Measurements from ENCODE around the gene RAPGEF2. TPM values are rescaled to one million over a fixed set of nuclear protein-coding genes. Genes with fewer than 3 reads are reported as not detected.

Gene RAPGEF2
- total and polyA plus RNA-seq, 7 donors = 4.6 to 35.2 (median 20.4) TPM

DNA sequence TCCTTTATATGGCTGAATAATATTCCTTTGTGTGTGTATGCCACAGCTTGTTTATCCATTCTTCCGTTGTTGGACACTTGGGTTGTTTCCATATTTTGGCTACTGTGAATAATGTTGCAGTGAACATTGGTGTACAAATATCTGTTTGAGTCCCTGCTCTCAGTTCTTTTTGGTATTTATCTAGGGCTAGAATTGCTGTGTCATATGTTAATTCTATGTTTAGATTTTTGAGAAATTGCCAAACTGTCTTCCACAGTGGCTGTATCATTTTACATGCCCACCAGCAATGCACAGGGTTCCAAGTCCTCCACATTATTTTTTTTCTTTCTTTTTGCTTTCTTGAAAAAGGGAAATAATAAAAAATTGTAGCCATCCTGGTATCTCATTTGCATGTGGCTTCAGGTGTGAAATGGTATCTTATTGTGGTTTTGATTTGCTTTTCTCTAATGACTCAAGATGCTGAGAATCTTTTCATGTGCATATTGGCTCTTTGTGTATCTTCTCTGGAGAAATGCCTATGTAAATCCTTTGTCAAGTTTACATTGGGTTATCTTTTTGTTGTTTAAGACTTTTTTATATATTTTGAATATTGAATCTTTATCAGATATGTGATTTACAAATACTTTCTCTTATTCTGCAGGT lies 129.7 kb downstream of the RAPGEF2 start:
- H3K4me1 ChIP-seq = peaks cover 33% of the 10 kb centered on the region
- intact Hi-C loops (cut with DNase I) = no loop called here
- H3K36me3 ChIP-seq (ENCODE audit: insufficient read depth in 1 of 2, low read depth in 1 of 2) = no peaks in the 10 kb centered on the region
- TF ChIP-seq, protein P1, sequence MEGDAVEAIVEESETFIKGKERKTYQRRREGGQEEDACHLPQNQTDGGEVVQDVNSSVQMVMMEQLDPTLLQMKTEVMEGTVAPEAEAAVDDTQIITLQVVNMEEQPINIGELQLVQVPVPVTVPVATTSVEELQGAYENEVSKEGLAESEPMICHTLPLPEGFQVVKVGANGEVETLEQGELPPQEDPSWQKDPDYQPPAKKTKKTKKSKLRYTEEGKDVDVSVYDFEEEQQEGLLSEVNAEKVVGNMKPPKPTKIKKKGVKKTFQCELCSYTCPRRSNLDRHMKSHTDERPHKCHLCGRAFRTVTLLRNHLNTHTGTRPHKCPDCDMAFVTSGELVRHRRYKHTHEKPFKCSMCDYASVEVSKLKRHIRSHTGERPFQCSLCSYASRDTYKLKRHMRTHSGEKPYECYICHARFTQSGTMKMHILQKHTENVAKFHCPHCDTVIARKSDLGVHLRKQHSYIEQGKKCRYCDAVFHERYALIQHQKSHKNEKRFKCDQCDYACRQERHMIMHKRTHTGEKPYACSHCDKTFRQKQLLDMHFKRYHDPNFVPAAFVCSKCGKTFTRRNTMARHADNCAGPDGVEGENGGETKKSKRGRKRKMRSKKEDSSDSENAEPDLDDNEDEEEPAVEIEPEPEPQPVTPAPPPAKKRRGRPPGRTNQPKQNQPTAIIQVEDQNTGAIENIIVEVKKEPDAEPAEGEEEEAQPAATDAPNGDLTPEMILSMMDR (IDR thresholded peaks at IDR 0.05) = no peak
- 37 to 47% (median 42%) methylated on average over 1 of the region's 1 CpG for WGBS, 3 donors
- no peaks in the 10 kb centered on the region for H3K27me3 ChIP-seq (ENCODE audit: insufficient read depth in 3 of 3, low read length in 2 of 3)
- DNase-seq (no peak), ATAC-seq (no peak)
- peaks cover 11% of the 10 kb centered on the region for H3K9me3 ChIP-seq
- peak overlapping the region; percentile 40 for H3K27ac ChIP-seq
- no peak overlapping the region for H3K4me3 ChIP-seq

DNA sequence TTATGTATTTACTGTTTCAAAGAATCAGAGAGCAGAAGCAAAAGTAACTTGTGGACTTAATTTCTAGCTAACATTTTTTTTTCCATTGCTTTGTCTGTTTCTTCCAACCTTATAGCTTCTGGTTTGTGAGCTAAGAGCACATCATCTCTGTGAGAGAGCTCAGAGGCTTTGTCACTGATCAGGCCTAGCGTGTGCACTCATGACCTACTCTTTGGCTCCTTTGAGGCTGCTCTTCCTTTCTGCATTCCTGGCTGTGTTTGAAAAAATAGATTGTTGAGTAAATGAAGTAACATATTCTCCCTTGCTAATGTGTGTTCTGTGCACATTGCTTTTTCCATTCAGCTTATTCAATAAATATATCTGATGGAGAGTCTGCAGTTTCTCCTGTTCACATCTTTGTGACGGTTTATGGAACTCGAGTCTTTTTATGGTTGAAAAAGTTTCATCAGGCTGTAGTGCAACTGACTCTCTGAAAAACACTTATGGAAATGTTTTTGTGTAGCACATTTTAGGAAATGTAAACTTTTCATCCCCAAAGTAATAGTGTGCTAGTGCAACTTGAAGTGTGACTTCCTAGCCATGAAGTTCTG lies 133.0 kb downstream of the RAPGEF2 start:
- ATAC-seq = peak; percentile 53 to 77 (median 67)
- TF ChIP-seq, protein P1 (IDR thresholded peaks at IDR 0.05) = no peak
- Histone ChIP-seq H3K27ac (peak overlapping the region; percentile 68), H3K27me3 (ENCODE audit: insufficient read depth in 3 of 3, low read length in 2 of 3) (no peaks in the 10 kb centered on the region), H3K4me3 (peak overlapping the region; percentile 8), H3K9me3 (peaks cover 11% of the 10 kb centered on the region), H3K4me1 (peaks cover 50% of the 10 kb centered on the region), H3K36me3 (ENCODE audit: insufficient read depth in 1 of 2, low read depth in 1 of 2) (no peaks in the 10 kb centered on the region)
- intact Hi-C loops (cut with DNase I) = no loop called here
- WGBS, 3 donors = 63 to 71% (median 63%) methylated on average over 3 of the region's 3 CpGs
- no peak for DNase-seq

DNA sequence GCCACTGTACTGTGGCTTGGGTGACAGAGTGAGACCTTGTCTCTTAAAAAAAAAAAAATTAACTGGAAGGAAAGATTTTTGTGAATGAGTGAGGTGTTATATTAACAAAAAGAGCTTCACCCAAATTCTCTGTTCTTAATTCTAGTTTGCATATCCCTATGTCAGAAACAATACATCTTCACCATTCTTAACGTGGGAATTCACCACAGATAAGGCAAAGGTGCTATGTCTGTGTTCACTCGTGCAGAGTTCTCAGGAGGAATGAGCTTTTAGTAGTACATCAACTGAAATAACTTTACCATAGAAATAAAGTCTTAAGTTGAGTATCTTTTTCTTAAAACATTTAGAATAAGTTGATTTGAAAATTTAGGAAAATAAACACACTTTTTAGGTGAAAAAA lies 135.1 kb downstream of the RAPGEF2 start:
- no peak for DNase-seq
- no peak overlapping the region for H3K27ac ChIP-seq

DNA sequence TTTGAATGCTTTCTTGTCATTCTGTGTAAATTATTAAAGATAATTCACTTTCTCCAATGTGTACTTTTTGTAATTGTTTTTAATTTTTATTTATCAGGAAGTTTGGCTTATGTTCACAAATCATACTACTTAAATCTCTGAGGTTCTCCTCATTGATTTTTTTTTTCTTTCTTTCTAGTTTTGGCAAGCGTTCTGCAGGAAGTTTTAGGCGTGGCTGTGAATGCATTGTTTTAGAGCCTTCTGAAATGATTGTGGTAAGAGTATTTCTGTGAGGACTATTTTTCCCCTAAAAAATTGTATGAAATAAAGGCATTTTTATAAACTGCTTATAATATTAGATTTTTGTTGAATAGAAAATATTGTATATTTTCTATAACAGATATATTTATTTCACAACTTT lies 135.8 kb downstream of the RAPGEF2 start:
- TF ChIP-seq, protein P1 (IDR thresholded peaks at IDR 0.05) = no peak
- DNase-seq = no peak
- intact Hi-C loops (cut with DNase I) = no loop called here
- no peak overlapping the region for H3K27ac ChIP-seq
- peaks cover 43% of the 10 kb centered on the region for H3K4me1 ChIP-seq
- H3K36me3 ChIP-seq (ENCODE audit: insufficient read depth in 1 of 2, low read depth in 1 of 2) = peaks cover 0 to 3% of the 10 kb centered on the region in 2 donors
- no peak overlapping the region for H3K4me3 ChIP-seq
- no peaks in the 10 kb centered on the region for H3K27me3 ChIP-seq (ENCODE audit: insufficient read depth in 3 of 3, low read length in 2 of 3)
- peaks cover 5% of the 10 kb centered on the region for H3K9me3 ChIP-seq
- 46 to 49% (median 46%) methylated on average over 2 of the region's 2 CpGs for WGBS, 3 donors
- ATAC-seq = no peak

More for the DNA sequence above, 135.1 kb downstream of the RAPGEF2 start:
- Histone ChIP-seq H3K9me3 (peaks cover 7% of the 10 kb centered on the region), H3K4me3 (no peak overlapping the region), H3K36me3 (ENCODE audit: insufficient read depth in 1 of 2, low read depth in 1 of 2) (no peaks in the 10 kb centered on the region), H3K4me1 (peaks cover 43% of the 10 kb centered on the region), H3K27me3 (ENCODE audit: insufficient read depth in 3 of 3, low read length in 2 of 3) (no peaks in the 10 kb centered on the region)
- TF ChIP-seq, protein P1 (IDR thresholded peaks at IDR 0.05) = no peak
- WGBS, 3 donors = 48 to 70% (median 51%) methylated on average over 2 of the region's 2 CpGs
- no peak for ATAC-seq
- intact Hi-C loops (cut with DNase I) = no loop called here
